ENCODE results near the gene FOXRED1. TPM values are rescaled to one million over a fixed set of nuclear protein-coding genes. Genes with fewer than 3 reads are reported as not detected.

The FOXRED1 gene
- total and polyA plus RNA-seq, 4 donors, result 9.6 to 26.5 (median 22.6) TPM

DNA sequence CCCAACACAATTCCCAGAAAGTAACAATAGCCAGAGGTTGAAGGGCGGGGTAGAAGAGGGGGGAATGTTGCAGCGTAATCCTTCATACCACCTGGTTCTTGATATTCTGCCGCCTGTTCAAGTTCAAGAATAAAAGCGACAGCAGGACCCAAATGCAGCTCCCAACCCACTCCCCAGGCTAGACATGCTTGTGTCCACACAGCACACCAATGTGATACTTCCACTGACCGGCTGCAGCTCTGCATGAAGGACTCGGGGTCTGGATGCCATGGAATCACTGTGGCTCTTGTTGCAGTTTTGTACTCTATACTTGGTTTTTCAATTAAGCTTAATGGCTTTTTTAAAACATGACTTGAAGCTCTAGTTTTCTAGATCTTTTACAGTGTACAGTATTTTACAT, 6.7 kb upstream of the FOXRED1 start:
- H3K27ac ChIP-seq (ENCODE audit: low read depth in 1 of 2, low read length in 2 of 2), result no peak overlapping the region
- no peak for DNase-seq
- no peak overlapping the region for H3K4me3 ChIP-seq (ENCODE audit: low read length in 2 of 2)
- WGBS, 2 donors, result 89 to 93% methylated on average over 6 of the region's 6 CpGs
- ATAC-seq (ENCODE audit: low FRiP score), result no peak
- no peaks in the 10 kb centered on the region for H3K9me3 ChIP-seq (ENCODE audit: control insufficient read depth, low read length)
- intact Hi-C loops (cut with DNase I), result no loop called here
- peaks cover 0 to under 1% of the 10 kb centered on the region in 2 donors for H3K4me1 ChIP-seq (ENCODE audit: control insufficient read depth in 1 of 2, insufficient read depth in 2 of 2, low read length in 2 of 2)
- H3K36me3 ChIP-seq (ENCODE audit: control insufficient read depth in 1 of 2, insufficient read depth in 2 of 2, low read length in 1 of 2), result peaks cover 8 to 18% of the 10 kb centered on the region in 2 donors
- H3K27me3 ChIP-seq (ENCODE audit: control insufficient read depth in 1 of 2, insufficient read depth in 2 of 2, low read length in 1 of 2), result no peaks in the 10 kb centered on the region

DNA sequence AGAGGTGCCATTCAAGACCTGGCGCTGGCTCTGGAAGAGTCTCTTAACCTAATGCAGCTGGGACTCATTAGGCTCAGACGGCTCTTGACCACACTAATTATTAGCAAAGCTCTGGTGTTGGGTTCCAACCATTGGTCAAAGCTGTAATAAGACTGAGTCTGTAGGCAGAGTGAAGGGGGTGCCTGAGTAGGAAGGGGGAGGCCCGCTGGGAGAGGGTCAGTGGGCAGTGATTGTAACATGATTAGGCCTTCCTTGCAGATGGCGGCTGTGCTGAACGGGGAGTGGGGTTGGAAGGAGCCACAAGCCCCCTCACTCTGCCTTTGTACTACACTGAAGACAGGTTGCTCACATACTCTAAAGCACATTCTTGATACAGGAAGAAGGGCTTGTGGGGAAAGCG, 5.5 kb upstream of the FOXRED1 start:
- intact Hi-C loops (cut with DNase I), result no loop called here
- H3K36me3 ChIP-seq (ENCODE audit: control insufficient read depth in 1 of 2, insufficient read depth in 2 of 2, low read length in 1 of 2), result peaks cover 4 to 18% of the 10 kb centered on the region in 2 donors
- 83 to 86% methylated on average over 6 of the region's 6 CpGs for WGBS, 2 donors

DNA sequence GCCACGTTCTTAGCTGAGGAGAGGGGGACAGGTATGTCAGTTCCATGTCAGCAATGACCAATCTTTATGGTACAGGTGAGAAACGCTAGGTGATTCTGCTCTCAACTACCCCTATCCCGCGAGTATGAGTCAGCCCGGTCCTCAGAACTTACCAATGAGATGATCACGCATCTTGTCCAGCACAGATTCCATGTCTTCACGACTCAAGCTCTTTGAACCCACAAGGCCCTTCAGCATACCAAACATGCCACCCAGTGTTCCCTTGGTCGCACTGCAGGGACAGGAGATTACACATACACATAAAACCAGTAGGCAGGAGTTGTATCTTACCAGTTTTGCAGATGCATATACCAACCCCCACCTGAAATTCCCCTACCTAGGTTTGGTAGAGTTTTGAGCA, 3.1 kb upstream of the FOXRED1 start:
- Histone ChIP-seq H3K9me3 (ENCODE audit: control insufficient read depth, low read length) (no peaks in the 10 kb centered on the region), H3K4me1 (ENCODE audit: control insufficient read depth in 1 of 2, insufficient read depth in 2 of 2, low read length in 2 of 2) (peaks cover 0 to 5% of the 10 kb centered on the region in 2 donors), H3K4me3 (ENCODE audit: low read length in 2 of 2) (no peak overlapping the region), H3K27ac (ENCODE audit: low read depth in 1 of 2, low read length in 2 of 2) (no peak overlapping the region), H3K36me3 (ENCODE audit: control insufficient read depth in 1 of 2, insufficient read depth in 2 of 2, low read length in 1 of 2) (peaks cover 4 to 18% of the 10 kb centered on the region in 2 donors), H3K27me3 (ENCODE audit: control insufficient read depth in 1 of 2, insufficient read depth in 2 of 2, low read length in 1 of 2) (no peaks in the 10 kb centered on the region)
- DNase-seq (no peak), ATAC-seq (ENCODE audit: low FRiP score) (no peak)
- WGBS, 2 donors, result 84% methylated on average over 8 of the region's 8 CpGs
- intact Hi-C loops (cut with DNase I), result loop anchor here in 1 of 2 donors (5.0 kb wide), 1 partner anchor 54 kb away; the partner anchor contains the start of genes FAM118B and RPUSD4

More for the DNA sequence above, 5.5 kb upstream of the FOXRED1 start:
- H3K4me3 ChIP-seq (ENCODE audit: low read length in 2 of 2), result no peak overlapping the region
- peaks cover 0 to 5% of the 10 kb centered on the region in 2 donors for H3K4me1 ChIP-seq (ENCODE audit: control insufficient read depth in 1 of 2, insufficient read depth in 2 of 2, low read length in 2 of 2)
- no peaks in the 10 kb centered on the region for H3K9me3 ChIP-seq (ENCODE audit: control insufficient read depth, low read length)
- H3K27ac ChIP-seq (ENCODE audit: low read depth in 1 of 2, low read length in 2 of 2), result no peak overlapping the region
- ATAC-seq (ENCODE audit: low FRiP score) (no peak), DNase-seq (no peak)
- no peaks in the 10 kb centered on the region for H3K27me3 ChIP-seq (ENCODE audit: control insufficient read depth in 1 of 2, insufficient read depth in 2 of 2, low read length in 1 of 2)

DNA sequence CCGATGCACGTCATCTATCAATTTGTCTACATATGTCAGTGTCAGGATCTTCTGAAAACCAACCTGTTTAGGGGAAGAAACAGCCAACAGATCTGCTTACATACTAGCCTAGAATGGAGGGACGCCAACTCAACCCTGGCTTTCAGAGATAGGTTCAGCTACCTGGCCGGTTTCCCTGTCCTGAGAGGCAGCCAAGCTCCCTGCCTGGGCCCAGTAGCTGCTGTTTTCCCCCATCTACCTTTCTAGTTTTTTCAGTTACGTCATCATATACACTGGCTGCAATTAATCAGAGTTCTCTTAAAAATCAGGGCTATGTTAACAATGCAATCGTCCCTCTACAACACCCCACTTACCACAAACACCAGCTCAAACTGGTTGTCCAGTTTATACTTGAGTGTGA, 1.3 kb upstream of the FOXRED1 start:
- H3K9me3 ChIP-seq (ENCODE audit: control insufficient read depth, low read length), result no peaks in the 10 kb centered on the region

DNA sequence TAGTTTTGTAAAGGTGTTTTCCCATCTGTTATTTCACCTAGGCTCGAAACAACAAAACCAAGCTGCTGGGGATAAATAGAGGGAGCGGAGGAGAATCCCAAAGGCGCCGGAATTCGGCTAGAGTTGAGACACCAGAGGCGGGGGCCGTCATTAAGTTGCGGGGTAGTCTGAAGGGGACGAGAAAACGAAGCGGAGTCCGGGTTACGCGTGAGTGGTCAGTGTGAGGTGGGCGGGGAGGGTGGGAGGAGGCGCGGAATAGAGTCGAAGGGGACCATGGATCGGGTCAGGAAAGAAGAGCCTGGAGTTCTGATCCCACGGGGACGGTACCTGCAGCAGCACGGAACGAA, 620 bp upstream of the FOXRED1 start:
- peak; percentile 15 for ATAC-seq (ENCODE audit: low FRiP score)
- Histone ChIP-seq H3K27ac (ENCODE audit: low read depth in 1 of 2, low read length in 2 of 2) (peak overlapping the region in 1 of 2 donors; percentile 77), H3K36me3 (ENCODE audit: control insufficient read depth in 1 of 2, insufficient read depth in 2 of 2, low read length in 1 of 2) (peaks cover 0 to 16% of the 10 kb centered on the region in 2 donors), H3K27me3 (ENCODE audit: control insufficient read depth in 1 of 2, insufficient read depth in 2 of 2, low read length in 1 of 2) (no peaks in the 10 kb centered on the region), H3K4me3 (ENCODE audit: low read length in 2 of 2) (peak overlapping the region; percentile 86 to 93), H3K9me3 (ENCODE audit: control insufficient read depth, low read length) (no peaks in the 10 kb centered on the region), H3K4me1 (ENCODE audit: control insufficient read depth in 1 of 2, insufficient read depth in 2 of 2, low read length in 2 of 2) (peaks cover 0 to 5% of the 10 kb centered on the region in 2 donors)
- no peak for DNase-seq
- intact Hi-C loops (cut with DNase I), result loop anchor here in 1 of 2 donors (2.0 to 5.0 kb wide), 2 partner anchors 14 to 56 kb away; partner anchors contain the start of genes FAM118B, RPUSD4 and TIRAP
- WGBS, 2 donors, result 0% methylated on average over 23 of the region's 23 CpGs

More for the DNA sequence above, 1.3 kb upstream of the FOXRED1 start:
- Histone ChIP-seq H3K27me3 (ENCODE audit: control insufficient read depth in 1 of 2, insufficient read depth in 2 of 2, low read length in 1 of 2) (no peaks in the 10 kb centered on the region), H3K36me3 (ENCODE audit: control insufficient read depth in 1 of 2, insufficient read depth in 2 of 2, low read length in 1 of 2) (peaks cover 4 to 16% of the 10 kb centered on the region in 2 donors), H3K4me1 (ENCODE audit: control insufficient read depth in 1 of 2, insufficient read depth in 2 of 2, low read length in 2 of 2) (peaks cover 0 to 5% of the 10 kb centered on the region in 2 donors), H3K4me3 (ENCODE audit: low read length in 2 of 2) (peak overlapping the region; percentile 86 to 93), H3K27ac (ENCODE audit: low read depth in 1 of 2, low read length in 2 of 2) (peak overlapping the region in 1 of 2 donors; percentile 7)
- ATAC-seq (ENCODE audit: low FRiP score) (no peak), DNase-seq (no peak)
- WGBS, 2 donors, result 54 to 58% methylated on average over 6 of the region's 6 CpGs
- intact Hi-C loops (cut with DNase I), result loop anchor here in 1 of 2 donors (2.0 to 5.0 kb wide), 2 partner anchors 15 to 55 kb away; partner anchors contain the start of genes FAM118B, RPUSD4 and TIRAP

- intact Hi-C loops (cut with DNase I), result no loop called here
- DNase-seq (no peak), ATAC-seq (ENCODE audit: low FRiP score) (no peak)
- Histone ChIP-seq H3K27me3 (ENCODE audit: control insufficient read depth in 1 of 2, insufficient read depth in 2 of 2, low read length in 1 of 2) (no peaks in the 10 kb centered on the region), H3K27ac (ENCODE audit: low read depth in 1 of 2, low read length in 2 of 2) (no peak overlapping the region), H3K4me3 (ENCODE audit: low read length in 2 of 2) (no peak overlapping the region), H3K9me3 (ENCODE audit: control insufficient read depth, low read length) (no peaks in the 10 kb centered on the region), H3K4me1 (ENCODE audit: control insufficient read depth in 1 of 2, insufficient read depth in 2 of 2, low read length in 2 of 2) (no peaks in the 10 kb centered on the region), H3K36me3 (ENCODE audit: control insufficient read depth in 1 of 2, insufficient read depth in 2 of 2, low read length in 1 of 2) (peaks cover 0 to 2% of the 10 kb centered on the region in 2 donors)
- 90 to 95% methylated on average over 11 of the region's 11 CpGs for WGBS, 2 donors
Observed at GRCh38 chr11:126277322-126277721, 8.4 kb downstream of the FOXRED1 start.

DNA sequence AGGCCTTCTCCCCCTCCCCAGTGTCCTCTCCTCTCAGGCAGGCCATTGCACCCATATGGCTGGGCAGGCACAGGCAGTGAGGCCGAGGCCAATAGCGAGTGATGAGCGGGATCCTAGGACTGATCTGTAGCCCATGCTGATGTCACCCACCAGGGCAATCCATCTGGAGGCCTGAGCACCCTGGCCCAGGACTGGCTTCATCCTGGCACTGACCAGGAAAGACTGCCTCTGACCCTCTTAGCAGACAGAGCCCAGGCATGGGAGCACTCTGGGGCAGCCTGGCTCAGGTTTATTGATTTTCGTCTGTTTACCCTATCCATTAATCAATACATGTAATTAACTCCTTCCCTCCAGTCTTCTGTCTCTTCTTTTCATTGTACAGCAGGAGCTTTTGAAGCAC, 8.8 kb downstream of the FOXRED1 start:
- H3K36me3 ChIP-seq (ENCODE audit: control insufficient read depth in 1 of 2, insufficient read depth in 2 of 2, low read length in 1 of 2), result peaks cover 0 to 2% of the 10 kb centered on the region in 2 donors

DNA sequence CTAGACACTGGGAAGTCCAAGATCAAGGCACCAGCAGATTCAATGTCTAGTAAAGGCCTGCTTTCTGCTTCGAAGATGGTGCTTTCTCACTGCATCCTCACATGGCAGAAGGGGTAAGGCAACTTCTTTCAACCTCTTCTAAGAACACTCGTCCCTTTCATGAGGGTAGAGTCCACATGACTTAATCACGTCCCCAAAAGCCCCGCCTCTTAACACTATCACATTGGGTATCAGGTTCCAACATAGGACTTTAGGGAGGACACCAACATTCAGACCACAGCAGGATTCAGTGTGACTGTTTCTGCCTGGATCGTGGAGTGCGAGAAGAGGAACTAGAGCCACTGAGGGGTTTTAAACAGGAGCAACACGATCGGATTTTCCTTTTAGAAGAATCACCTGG, 10.2 kb downstream of the FOXRED1 start:
- DNase-seq (no peak), ATAC-seq (ENCODE audit: low FRiP score) (no peak)
- Histone ChIP-seq H3K27me3 (ENCODE audit: control insufficient read depth in 1 of 2, insufficient read depth in 2 of 2, low read length in 1 of 2) (no peaks in the 10 kb centered on the region), H3K36me3 (ENCODE audit: control insufficient read depth in 1 of 2, insufficient read depth in 2 of 2, low read length in 1 of 2) (peaks cover 0 to 2% of the 10 kb centered on the region in 2 donors), H3K9me3 (ENCODE audit: control insufficient read depth, low read length) (no peaks in the 10 kb centered on the region), H3K27ac (ENCODE audit: low read depth in 1 of 2, low read length in 2 of 2) (no peak overlapping the region), H3K4me1 (ENCODE audit: control insufficient read depth in 1 of 2, insufficient read depth in 2 of 2, low read length in 2 of 2) (no peaks in the 10 kb centered on the region), H3K4me3 (ENCODE audit: low read length in 2 of 2) (no peak overlapping the region)
- intact Hi-C loops (cut with DNase I), result no loop called here
- WGBS, 2 donors, result 76 to 78% methylated on average over 8 of the region's 8 CpGs

More for the DNA sequence above, 8.8 kb downstream of the FOXRED1 start:
- Histone ChIP-seq H3K9me3 (ENCODE audit: control insufficient read depth, low read length) (no peaks in the 10 kb centered on the region), H3K27me3 (ENCODE audit: control insufficient read depth in 1 of 2, insufficient read depth in 2 of 2, low read length in 1 of 2) (no peaks in the 10 kb centered on the region), H3K27ac (ENCODE audit: low read depth in 1 of 2, low read length in 2 of 2) (no peak overlapping the region), H3K4me3 (ENCODE audit: low read length in 2 of 2) (no peak overlapping the region), H3K4me1 (ENCODE audit: control insufficient read depth in 1 of 2, insufficient read depth in 2 of 2, low read length in 2 of 2) (no peaks in the 10 kb centered on the region)
- DNase-seq, result no peak
- no peak for ATAC-seq (ENCODE audit: low FRiP score)
- intact Hi-C loops (cut with DNase I), result no loop called here
- 89 to 94% methylated on average over 4 of the region's 4 CpGs for WGBS, 2 donors

DNA sequence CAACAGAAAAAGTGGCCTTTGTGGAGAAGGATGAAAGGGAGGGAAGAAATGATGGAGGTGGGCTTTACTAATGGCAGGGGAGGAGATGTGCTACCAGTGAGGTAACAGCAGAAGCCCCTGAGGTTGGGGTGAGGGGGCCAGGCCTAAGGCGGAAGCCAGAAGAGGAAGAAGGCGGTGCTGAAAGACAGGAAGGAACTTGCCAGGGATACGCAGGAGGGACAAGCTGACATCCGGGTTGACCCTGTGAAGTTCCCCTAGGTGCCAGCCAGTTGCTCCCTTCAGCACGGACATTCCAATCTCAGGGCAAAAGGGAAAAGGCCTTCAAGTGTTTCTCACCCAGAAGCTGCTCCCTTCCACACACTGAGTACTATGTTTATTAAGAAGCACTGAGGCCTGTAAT, 11.6 kb downstream of the FOXRED1 start:
- ATAC-seq (ENCODE audit: low FRiP score) (no peak), DNase-seq (no peak)
- Histone ChIP-seq H3K36me3 (ENCODE audit: control insufficient read depth in 1 of 2, insufficient read depth in 2 of 2, low read length in 1 of 2) (no peaks in the 10 kb centered on the region), H3K27ac (ENCODE audit: low read depth in 1 of 2, low read length in 2 of 2) (no peak overlapping the region), H3K9me3 (ENCODE audit: control insufficient read depth, low read length) (no peaks in the 10 kb centered on the region), H3K27me3 (ENCODE audit: control insufficient read depth in 1 of 2, insufficient read depth in 2 of 2, low read length in 1 of 2) (no peaks in the 10 kb centered on the region), H3K4me1 (ENCODE audit: control insufficient read depth in 1 of 2, insufficient read depth in 2 of 2, low read length in 2 of 2) (no peaks in the 10 kb centered on the region), H3K4me3 (ENCODE audit: low read length in 2 of 2) (no peak overlapping the region)
- intact Hi-C loops (cut with DNase I), result no loop called here
- 81 to 83% methylated on average over 5 of the region's 5 CpGs for WGBS, 2 donors

Measured in aorta (tissue), 5 donors.